Measurements from ENCODE around the gene SNX4.
"Not testable (repeated sequence)": the region's sequence is repeated elsewhere in the genome, so short reads cannot be mapped to it uniquely, and the experiment has no call there.

Gene SNX4

DNA sequence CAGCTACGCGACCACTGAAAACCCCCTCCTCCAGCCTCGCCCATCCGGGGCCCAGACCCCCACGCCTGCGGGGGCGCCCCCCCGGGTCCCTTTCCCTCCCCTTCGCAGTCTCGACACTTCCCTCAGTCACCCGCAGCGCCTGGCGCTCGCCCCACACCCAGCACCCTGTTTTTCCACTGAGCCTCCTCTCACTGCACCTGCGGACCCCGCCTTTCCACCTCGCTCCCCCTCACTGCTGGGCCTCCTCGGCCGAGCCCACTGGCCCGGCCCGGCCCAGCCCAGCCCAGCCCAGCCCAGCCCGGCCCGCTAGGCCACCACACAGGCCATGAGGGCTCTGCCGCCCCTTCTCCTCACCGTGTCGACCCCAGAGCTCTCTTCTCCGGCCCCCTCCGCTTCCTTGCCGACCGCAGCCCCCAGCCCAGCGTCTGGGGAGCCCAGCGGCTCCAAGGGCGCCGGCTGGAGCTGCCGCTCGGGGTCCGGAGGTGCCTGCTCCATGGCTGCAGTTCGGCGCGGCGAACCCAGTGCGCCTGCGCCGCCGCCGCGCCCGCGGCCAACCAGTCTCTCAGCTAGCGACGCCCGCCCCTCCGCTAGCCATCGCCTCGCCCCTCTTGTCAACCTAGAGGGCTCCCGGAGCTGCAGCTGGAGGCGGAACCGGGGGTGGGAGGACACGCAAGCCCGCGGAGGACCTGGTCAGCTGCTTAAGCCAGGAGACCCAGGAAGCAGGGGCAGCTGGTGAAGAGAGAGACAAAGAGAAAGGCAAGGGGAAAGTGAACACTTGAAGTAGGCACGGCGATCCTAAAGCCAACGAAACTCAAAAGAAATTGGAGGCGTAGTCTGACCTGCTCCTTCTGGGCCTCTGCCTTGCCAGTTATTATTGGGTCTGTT is at the start of gene SNX4:
Gene SNX4, minus strand, starts transcription at position 525 of the 885 bp plus-strand sequence. Its CDS starts 30 bp downstream, at position 495.
- DNase-seq (ENCODE audit: low read depth in 2 of 3, low spot score in 2 of 3): peak; percentile 66 to 73 (median 71)

DNA sequence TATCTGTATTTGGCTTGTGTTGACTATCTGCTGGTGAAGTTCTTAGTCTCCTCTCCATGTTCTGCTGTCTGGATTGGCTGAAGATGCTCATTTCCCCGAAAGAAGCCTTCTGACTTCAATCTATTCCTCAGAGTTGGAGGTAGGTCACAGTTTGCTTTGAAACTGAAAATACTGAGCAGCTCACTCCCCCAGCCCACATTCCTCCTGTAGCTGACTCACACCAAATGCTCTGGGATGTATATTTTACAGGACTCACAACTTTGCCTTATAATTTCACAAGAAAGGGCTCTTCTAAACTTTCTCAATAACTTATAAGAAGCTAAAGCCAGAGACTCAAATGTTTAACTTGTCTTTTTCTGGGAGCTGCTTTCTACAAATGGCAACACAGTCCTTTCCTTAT is 36.3 kb upstream of the SNX4 start:
- no peak for DNase-seq (ENCODE audit: low read depth in 2 of 3, low spot score in 2 of 3)

DNA sequence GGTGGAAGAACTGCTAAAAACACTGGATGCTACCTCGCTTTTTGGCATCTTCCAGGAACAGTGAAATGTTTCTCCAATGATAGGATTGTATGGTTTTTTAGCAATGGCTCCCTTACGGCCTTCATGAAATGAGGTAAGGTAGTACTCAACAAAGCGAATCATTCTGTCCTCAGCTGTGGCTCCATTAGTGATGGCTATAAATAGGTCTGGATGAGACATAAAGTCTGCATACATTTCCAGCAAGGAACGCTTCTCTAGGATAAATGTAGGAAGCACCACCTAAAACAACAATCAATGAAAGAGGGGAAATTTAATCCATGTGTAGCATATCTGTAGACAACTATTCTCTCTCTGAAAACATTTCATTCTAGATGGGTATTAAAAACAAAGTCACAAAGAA is 32.4 kb upstream of the SNX4 start:
- no peak for DNase-seq (ENCODE audit: low read depth in 2 of 3, low spot score in 2 of 3)

DNA sequence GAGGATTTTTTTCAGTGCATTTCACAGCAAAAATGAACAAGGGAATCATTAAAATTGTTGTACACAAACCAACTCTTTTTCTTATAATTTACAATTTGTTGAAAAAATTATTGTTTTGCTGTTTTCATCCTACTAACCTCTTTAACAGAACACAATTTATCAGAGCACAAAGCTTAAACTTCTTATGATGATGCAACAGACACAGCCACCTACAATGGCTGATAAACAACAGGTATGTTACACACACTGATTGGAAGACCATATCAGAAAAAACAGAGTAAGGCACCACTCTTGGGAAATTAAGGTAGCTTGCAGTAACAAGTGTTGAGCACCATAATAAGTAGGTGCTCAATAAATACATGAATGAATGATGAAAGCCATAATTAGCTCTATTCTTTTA is 8.9 kb upstream of the SNX4 start:
- DNase-seq (ENCODE audit: low read depth in 2 of 3, low spot score in 2 of 3): no peak

DNA sequence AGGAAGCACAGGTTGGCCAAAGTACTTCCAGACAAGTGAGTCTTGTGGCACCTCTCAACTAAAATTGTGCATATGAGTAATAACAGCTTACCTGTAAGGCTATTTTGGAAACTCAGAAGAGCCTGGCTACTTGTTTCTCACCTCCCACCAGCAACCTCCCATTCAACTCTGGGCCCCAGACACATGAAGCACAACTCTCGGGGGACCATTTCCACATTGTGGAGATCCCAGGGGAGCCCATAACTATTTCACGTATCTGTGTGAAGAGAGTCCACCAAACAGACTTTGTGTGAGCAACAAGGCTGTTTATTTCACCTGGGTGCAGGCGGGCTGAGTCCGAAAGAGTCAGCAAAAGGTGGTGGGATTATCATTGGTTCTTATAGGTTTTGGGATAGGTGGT is 5.2 kb upstream of the SNX4 start:
- no peak for DNase-seq (ENCODE audit: low read depth in 2 of 3, low spot score in 2 of 3)

DNA sequence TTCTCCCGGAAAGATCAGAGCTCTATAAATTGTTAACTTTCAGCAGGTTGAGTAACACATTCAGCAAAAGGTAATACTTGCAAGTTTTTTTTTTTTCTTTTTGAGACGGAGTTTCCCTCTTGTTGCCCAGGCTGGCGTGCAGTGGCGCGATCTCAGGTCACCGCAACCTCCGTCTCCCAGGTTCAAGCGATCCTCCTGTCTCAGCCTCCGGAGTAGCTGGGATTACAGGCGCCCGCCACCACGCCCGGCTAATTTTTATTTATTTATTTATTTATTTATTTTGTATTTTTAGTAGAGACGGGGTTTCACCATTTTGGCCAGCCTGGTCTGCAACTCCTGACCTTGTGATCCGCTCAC is 539 bp upstream of the SNX4 start:
- not testable (repeated sequence) for DNase-seq (ENCODE audit: low read depth in 2 of 3, low spot score in 2 of 3)

GRCh38 chr3:125515421-125515820 is 4.6 kb downstream of the SNX4 start:
- no peak for DNase-seq (ENCODE audit: low read depth in 2 of 3, low spot score in 2 of 3)

- no peak for DNase-seq (ENCODE audit: low read depth in 2 of 3, low spot score in 2 of 3)
These were observed 6.4 kb downstream of the SNX4 start for GRCh38 chr3:125513490-125514115.

DNA sequence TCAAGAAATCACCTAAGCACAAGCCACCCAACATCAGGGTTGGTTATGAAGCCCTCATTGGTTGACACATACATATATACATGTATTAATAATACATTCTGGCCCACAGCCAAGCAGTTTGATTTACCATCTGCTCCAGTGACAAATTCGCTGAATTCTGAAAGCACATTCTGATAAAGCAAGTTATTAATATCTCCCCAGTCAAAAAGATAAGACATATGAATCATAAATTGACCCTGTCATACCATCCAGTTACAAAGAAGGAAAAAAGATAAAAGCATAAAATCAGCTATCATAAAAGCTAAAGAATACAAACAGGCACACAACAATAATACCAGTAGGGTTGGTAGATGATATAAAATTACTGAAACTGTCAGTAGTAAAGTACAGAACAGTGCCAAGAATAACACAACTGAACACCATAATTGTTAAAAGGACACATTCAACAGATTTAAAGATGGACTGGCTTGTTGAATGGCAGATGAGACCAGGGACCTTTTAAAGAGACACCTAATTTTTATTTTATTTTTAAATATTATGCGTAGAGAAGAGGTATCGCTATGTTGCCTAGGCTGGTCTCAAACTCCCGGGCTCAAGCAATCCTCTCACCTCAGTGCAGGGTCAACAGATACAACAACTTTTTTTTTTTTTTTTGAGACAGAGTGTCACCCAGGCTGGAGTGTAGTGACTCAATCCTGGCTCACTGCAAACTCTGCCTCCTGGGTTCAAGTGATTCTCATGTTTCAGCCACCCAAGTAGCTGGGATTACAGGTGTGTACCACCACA is 7.7 kb downstream of the SNX4 start:
- peak in 1 of 3 experiments; percentile 20 for DNase-seq (ENCODE audit: low read depth in 2 of 3, low spot score in 2 of 3)

DNA sequence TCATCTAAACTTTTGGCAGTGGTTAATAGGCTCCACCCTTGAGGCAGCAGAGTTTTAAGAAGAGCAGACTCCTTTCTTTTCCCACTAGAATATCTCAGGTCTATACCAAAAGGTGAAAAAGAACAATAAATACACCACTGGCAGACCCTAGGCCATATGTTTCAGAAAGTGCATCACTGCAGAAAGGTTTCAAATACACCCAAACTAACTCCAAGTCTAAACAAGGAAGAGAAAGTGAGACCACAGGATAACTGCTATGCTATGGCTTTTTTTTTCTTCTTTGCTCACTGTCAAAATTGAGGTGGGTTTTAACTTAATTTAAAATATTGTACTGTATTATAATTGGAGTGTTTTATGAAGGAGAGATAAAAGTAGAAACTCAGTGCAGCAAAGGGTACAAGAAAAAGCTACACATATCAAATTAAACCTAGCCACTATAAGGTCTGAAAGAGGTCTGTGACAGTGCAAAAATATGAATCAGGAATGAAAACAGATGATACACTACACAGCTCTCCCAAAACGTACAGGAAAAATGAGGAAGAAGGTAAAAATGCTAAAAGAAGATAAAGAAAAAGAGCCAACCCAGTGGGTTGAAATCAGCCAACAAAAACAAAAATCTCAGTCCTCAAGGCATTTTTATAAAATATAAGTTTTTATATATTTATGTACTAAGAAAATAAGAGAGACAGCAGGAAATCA is 8.4 kb downstream of the SNX4 start:
- no peak for DNase-seq (ENCODE audit: low read depth in 2 of 3, low spot score in 2 of 3)

DNA sequence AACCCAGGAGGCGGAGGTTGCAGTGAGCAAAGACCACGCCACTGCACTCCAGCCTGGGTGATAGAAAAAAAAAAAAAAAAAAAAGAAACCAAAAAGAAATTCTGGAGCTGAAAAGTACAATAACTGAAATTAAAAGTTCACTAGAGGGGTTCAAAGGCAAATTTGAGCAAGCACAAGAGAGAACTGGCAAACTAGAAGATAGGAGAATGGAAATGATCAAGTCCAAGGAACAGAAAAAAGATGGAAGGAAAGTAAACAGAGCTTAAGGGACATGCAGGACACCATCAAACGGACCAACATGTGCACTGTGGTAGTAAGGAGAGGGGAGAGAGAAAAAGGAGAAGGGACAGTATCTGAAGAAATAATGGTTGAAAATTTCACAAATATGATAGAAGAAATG is 12.9 kb downstream of the SNX4 start:
- DNase-seq (ENCODE audit: low read depth in 2 of 3, low spot score in 2 of 3): no peak

DNA sequence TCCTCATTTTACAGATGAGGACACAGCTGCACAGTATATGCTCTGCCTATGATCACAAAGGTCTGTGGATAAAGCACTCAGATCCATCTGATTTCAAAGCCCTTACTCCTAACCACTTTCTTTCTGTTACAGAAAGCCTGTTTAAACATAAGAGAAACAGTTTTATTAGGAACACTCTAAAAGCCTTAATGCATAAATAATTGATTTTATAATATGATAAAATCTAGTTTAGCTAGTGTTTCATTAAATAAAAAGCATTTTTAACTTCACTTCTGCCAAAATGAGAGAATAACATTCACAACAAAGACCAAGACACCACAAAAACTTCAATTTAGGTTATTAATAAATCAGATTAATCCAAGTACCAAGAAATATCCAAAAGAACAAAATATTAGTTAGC is 21.4 kb downstream of the SNX4 start:
- DNase-seq (ENCODE audit: low read depth in 2 of 3, low spot score in 2 of 3): no peak

DNA sequence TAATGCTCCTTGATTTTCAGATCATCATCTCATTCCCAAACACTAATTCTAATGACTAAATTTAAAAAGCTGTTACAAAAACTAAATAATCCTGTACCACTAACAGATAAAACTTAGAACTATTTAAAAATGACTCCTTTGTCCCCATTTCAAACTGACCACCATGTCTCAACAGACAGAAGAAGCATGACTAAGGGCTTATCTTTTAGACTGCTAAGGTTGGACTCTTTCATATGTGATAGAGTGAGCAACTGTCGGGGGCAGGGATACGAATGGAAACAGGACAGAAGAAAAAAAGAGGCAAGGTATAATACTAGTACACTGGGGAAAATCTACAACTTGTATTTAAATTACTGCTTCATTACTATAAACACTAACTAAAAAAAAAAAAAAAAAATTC is 23.3 kb downstream of the SNX4 start:
- DNase-seq (ENCODE audit: low read depth in 2 of 3, low spot score in 2 of 3): no peak

- no peak for DNase-seq (ENCODE audit: low read depth in 2 of 3, low spot score in 2 of 3)
These were observed 37.6 kb downstream of the SNX4 start for GRCh38 chr3:125482406-125482805.

GRCh38 chr3:125481786-125482185 is 38.2 kb downstream of the SNX4 start:
- DNase-seq (ENCODE audit: low read depth in 2 of 3, low spot score in 2 of 3): no peak

- not testable (repeated sequence) for DNase-seq (ENCODE audit: low read depth in 2 of 3, low spot score in 2 of 3)
These were observed 38.6 kb downstream of the SNX4 start for GRCh38 chr3:125481375-125481759.

GRCh38 chr3:125480656-125481374 is 39.2 kb downstream of the SNX4 start:
- DNase-seq (ENCODE audit: low read depth in 2 of 3, low spot score in 2 of 3): no peak

DNA sequence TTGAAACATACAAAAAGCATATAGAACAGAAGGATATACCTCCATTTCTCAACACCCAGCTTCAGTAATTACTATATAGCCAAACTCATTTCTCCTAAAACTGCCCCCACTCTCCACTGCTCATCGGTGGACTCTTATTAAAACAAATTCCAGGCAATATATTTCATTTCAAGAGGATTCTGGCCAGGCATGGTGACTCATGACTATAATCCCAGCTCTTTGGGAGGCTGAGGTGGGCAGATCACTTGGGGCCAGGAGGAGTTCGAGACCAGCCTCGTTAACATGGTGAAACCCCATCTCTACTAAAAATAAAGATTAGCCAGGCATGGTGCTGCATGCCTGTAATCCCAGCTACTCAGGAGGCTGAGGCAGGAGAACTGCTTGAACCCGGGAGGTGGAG is 40.9 kb downstream of the SNX4 start:
- DNase-seq (ENCODE audit: low read depth in 2 of 3, low spot score in 2 of 3): no peak

GRCh38 chr3:125478326-125478725 is 41.7 kb downstream of the SNX4 start:
- DNase-seq (ENCODE audit: low read depth in 2 of 3, low spot score in 2 of 3): no peak

GRCh38 chr3:125477701-125478100 is 42.3 kb downstream of the SNX4 start:
- no peak for DNase-seq (ENCODE audit: low read depth in 2 of 3, low spot score in 2 of 3)

DNA sequence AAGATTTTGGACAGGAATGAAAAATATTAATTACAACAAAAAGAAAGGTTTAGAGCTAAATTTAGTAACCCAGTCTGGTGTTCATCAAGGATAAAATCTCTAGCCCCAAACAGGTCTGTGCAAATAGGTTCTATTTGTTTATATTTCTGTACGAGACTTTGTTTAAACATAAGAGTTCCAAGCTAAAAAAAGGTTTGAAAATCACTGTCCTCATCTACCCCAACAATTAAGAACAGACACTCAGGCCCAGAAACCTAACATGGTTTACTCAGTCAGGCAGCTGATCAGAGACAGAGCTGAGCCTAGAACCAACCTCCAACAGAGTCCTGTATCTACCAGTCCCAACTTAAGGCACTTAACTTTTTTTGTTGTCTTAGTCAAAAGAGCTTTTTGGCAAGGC is 49.3 kb downstream of the SNX4 start:
- DNase-seq (ENCODE audit: low read depth in 2 of 3, low spot score in 2 of 3): no peak
